ENCODE data around the gene ATP1A4.

DNA sequence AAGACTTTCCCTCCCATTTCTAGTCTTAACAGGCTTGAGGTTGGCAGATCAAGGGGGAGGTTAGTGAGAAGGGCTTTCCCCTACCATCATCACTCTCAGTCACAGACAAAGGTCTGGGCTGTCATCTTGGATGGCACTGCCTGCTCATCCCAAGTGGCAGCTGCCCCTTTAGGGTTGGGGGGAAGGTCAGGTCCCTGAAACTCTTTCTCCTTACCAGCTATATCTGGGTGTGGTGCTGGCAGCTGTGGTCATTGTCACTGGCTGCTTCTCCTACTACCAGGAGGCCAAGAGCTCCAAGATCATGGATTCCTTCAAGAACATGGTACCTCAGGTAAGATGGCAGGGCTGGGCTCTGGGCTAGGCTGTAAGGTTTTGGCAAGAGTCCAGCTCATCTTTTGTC, 27.7 kb upstream of the ATP1A4 start:
- no peak for TF ChIP-seq POLR2AphosphoS5 (IDR thresholded peaks at IDR 0.05; ENCODE audit: low read depth, low read length)
- TF ChIP-seq, protein P1, sequence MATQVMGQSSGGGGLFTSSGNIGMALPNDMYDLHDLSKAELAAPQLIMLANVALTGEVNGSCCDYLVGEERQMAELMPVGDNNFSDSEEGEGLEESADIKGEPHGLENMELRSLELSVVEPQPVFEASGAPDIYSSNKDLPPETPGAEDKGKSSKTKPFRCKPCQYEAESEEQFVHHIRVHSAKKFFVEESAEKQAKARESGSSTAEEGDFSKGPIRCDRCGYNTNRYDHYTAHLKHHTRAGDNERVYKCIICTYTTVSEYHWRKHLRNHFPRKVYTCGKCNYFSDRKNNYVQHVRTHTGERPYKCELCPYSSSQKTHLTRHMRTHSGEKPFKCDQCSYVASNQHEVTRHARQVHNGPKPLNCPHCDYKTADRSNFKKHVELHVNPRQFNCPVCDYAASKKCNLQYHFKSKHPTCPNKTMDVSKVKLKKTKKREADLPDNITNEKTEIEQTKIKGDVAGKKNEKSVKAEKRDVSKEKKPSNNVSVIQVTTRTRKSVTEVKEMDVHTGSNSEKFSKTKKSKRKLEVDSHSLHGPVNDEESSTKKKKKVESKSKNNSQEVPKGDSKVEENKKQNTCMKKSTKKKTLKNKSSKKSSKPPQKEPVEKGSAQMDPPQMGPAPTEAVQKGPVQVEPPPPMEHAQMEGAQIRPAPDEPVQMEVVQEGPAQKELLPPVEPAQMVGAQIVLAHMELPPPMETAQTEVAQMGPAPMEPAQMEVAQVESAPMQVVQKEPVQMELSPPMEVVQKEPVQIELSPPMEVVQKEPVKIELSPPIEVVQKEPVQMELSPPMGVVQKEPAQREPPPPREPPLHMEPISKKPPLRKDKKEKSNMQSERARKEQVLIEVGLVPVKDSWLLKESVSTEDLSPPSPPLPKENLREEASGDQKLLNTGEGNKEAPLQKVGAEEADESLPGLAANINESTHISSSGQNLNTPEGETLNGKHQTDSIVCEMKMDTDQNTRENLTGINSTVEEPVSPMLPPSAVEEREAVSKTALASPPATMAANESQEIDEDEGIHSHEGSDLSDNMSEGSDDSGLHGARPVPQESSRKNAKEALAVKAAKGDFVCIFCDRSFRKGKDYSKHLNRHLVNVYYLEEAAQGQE (IDR thresholded peaks at IDR 0.05; ENCODE audit: insufficient read depth in 1 of 2, low read depth in 2 of 2, low read length in 1 of 2): no peak
- TF ChIP-seq, protein P2, sequence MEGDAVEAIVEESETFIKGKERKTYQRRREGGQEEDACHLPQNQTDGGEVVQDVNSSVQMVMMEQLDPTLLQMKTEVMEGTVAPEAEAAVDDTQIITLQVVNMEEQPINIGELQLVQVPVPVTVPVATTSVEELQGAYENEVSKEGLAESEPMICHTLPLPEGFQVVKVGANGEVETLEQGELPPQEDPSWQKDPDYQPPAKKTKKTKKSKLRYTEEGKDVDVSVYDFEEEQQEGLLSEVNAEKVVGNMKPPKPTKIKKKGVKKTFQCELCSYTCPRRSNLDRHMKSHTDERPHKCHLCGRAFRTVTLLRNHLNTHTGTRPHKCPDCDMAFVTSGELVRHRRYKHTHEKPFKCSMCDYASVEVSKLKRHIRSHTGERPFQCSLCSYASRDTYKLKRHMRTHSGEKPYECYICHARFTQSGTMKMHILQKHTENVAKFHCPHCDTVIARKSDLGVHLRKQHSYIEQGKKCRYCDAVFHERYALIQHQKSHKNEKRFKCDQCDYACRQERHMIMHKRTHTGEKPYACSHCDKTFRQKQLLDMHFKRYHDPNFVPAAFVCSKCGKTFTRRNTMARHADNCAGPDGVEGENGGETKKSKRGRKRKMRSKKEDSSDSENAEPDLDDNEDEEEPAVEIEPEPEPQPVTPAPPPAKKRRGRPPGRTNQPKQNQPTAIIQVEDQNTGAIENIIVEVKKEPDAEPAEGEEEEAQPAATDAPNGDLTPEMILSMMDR (IDR thresholded peaks at IDR 0.05): no peak
- no peak for TF ChIP-seq SIN3A (IDR thresholded peaks at IDR 0.05; ENCODE audit: borderline replicate concordance, insufficient read depth, low read depth, low read length)

Measured in Panc1 (cell line).